ENCODE measurements around the gene SP110. TPM values are rescaled to one million over a fixed set of nuclear protein-coding genes. Genes with fewer than 3 reads are reported as not detected.

The SP110 gene
- 8.4 and 17.3 TPM in 2 replicates for total RNA-seq

DNA sequence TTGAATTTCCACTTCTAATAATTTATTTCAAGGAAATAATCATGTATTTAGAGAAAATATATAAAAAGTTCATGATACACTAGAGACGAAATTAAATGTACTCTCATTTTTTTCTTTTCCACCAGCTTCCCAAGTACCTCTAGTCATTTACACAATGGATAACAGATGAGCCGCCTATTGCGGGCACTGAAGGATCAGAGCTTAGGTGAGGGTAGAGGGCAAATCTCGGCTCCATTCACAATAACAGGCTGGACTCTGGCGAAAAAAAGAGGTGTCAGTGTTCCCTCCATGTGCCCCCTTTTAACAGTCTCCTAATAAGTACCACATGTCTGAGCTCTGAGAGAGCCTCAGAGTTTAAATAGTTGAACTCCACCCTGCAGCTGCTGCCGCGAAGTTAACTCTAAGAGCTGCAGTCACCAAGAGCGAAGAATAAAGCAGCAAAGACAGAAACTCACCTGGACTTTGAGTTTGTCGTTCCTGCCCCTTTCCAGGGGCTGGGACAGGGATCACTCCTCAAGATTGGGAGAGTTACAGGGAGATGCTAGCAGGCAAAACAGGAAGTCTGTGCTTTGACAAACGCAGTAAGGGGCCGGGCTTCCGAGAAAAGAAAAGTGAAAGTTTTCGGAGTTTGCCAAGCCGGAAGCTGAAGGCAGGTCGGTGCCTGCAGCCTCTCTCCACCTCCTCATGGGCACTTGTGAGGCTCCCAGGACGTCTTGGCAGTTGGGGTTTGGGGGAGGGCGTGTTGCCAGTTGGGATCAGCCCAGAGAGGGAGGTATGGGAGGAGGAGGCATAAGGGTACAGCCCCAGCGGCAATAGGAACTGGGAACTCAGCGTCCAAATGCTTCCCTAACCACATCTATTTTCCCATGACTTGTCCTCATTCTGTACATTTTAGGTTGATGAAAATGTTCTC, at the start of gene SP110:
Gene SP110, minus strand, starts transcription at position 566 of the 913 bp plus-strand sequence. CDS start 3,057 bp downstream, outside the sequence.

DNA sequence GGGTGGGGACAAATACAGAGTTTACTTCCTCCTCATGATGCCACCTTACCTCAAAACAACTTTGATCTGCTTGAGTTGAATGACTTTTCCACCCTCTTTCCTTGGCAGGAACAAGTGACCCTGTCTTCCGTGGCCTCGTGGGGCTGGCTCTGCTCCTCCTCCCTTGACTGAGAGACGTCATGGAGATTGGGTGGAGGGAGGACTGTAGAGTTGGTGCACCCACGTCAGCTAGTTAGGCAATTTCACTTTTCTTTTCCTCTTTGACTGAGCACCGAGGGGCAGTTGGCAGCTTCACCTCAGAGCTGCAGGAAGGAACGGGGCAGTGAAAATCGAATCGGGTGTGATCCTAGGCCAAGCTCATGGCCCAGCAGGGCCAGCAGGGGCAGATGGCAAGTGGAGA, 5.7 kb upstream of the SP110 start, which contains the start of gene SP140:
Gene SP140, plus strand, starts transcription at position 251 of the 400 bp plus-strand sequence. Its CDS starts 109 bp downstream, at position 360.

Other genes starting within 250 kb of the SP110 start
- under 0.01 and 0.20 TPM in 2 replicates for gene SLC16A14, start 151.1 kb downstream of the SP110 start, total RNA-seq
- gene SP140, start 5.8 kb upstream of the SP110 start, total RNA-seq = under 0.01 TPM in 1 of 2 replicates, not detected in the other
- gene SP140L, start 107.2 kb upstream of the SP110 start, total RNA-seq = 12.1 and 13.2 TPM in 2 replicates
- 114 and 148 TPM in 2 replicates for gene SP100, start 196.2 kb upstream of the SP110 start, total RNA-seq